HepG2 (cell line): ENCODE data around the gene CFAP210. TPM values are rescaled to one million over a fixed set of nuclear protein-coding genes. Genes with fewer than 3 reads are reported as not detected.

Experiments
- CHD2 ChIP-seq: IDR thresholded peaks from 2 replicates; pipeline ENCODE4 v1.6.1; 2011; ENCODE audit warnings: low read depth, low read length, improper control_type of control experiment
- CREB3 ChIP-seq: sonication (generic); formaldehyde crosslinking; IDR thresholded peaks from 2 replicates; pipeline ENCODE4 v1.5.0; 2020; ENCODE audit warnings: missing genetic modification reagents
- GABPA ChIP-seq, 2 experiments: IDR thresholded peaks; 2 replicates each; pipeline ENCODE4 v1.6.1; 2011 to 2016; ENCODE audit warnings: low read depth in 2 of 2, low read length in 1 of 2, missing biosample characterization in 1 of 2, missing genetic modification characterization in 1 of 2
- GMEB1 ChIP-seq: sonication (generic); formaldehyde crosslinking; IDR thresholded peaks from 2 replicates; pipeline ENCODE4 v1.5.1; 2020; ENCODE audit warnings: missing genetic modification reagents, mild to moderate bottlenecking, borderline replicate concordance
- HMGXB4 ChIP-seq, 2 experiments: sonication (generic) in 1 of 2; formaldehyde crosslinking in 1 of 2; IDR thresholded peaks; 2 replicates each; pipeline versions ENCODE4 v1.4.0 to v1.6.1; 2018 to 2020; ENCODE audit warnings: missing genetic modification reagents in 2 of 2, borderline replicate concordance in 1 of 2, low read depth in 1 of 2, mild to moderate bottlenecking in 1 of 2, missing biosample characterization in 1 of 2
- KDM2A ChIP-seq: sonication (generic); formaldehyde crosslinking; IDR thresholded peaks from 2 replicates; pipeline ENCODE4 v1.4.0; 2020; ENCODE audit warnings: low read depth, missing genetic modification reagents, borderline replicate concordance
- SOX13 ChIP-seq, 3 experiments: fragments of 450-650 bp in 1 of 3; sonication (generic) in 1 of 3; formaldehyde crosslinking in 1 of 3; IDR thresholded peaks in 2 of 3; conservative IDR thresholded peaks in 1 of 3; 2 replicates each; pipeline versions ENCODE4 v1.5.0 to v1.6.1; 2016 to 2020; ENCODE audit warnings: antibody characterized with exemption in 1 of 3, mild to moderate bottlenecking in 1 of 3, missing compliant biosample characterization in 1 of 3, missing genetic modification reagents in 1 of 3, moderate library complexity in 1 of 3
- TAF1 ChIP-seq: sonication (generic); formaldehyde crosslinking; IDR thresholded peaks from 2 replicates; pipeline ENCODE4 v1.4.0; 2020; ENCODE audit warnings: missing genetic modification reagents
- ZBTB44 ChIP-seq: sonication (generic); formaldehyde crosslinking; IDR thresholded peaks from 2 replicates; pipeline ENCODE4 v1.4.0; 2020; ENCODE audit warnings: missing genetic modification reagents
- ZNF280D ChIP-seq: sonication (generic); formaldehyde crosslinking; IDR thresholded peaks from 2 replicates; pipeline ENCODE4 v1.5.1; 2020; ENCODE audit warnings: mild to moderate bottlenecking, missing genetic modification reagents
- ZNF282 ChIP-seq: fragments of 450-650 bp; IDR thresholded peaks from 2 replicates; pipeline ENCODE4 v1.6.1; 2018; ENCODE audit not compliant: partially characterized antibody
- ZNF672 ChIP-seq: sonication (generic); formaldehyde crosslinking; IDR thresholded peaks from 2 replicates; pipeline ENCODE4 v1.8.1; 2022; ENCODE audit warnings: missing genetic modification reagents
- ZNF710 ChIP-seq: sonication (generic); formaldehyde crosslinking; IDR thresholded peaks from 2 replicates; pipeline ENCODE4 v1.5.0; 2020; ENCODE audit warnings: mild to moderate bottlenecking, missing genetic modification reagents, borderline replicate concordance
- ZNF878 ChIP-seq: sonication (generic); formaldehyde crosslinking; IDR thresholded peaks from 2 replicates; pipeline ENCODE4 v1.8.1; 2023; ENCODE audit warnings: mild to moderate bottlenecking, missing genetic modification reagents, moderate library complexity
- polyA plus RNA-seq, 8 experiments: library from polyadenylated mRNA; depleted of rRNA in 3 of 8; stranded (reverse) in 7 of 8; unstranded in 1 of 8; fragments of >200 nt; fragmentation: Illumina TruSeq in 4 of 8; extraction: Trizol in 4 of 8; gene quantifications; 2 replicates each; pipeline versions ENCODE4 v1.2.1 to v1.2.3, GENCODE V29; 2011 to 2016; ENCODE audit warnings: low read depth in 4 of 8, missing spikeins in 1 of 8, mixed read lengths in 1 of 8; ENCODE audit not compliant: insufficient read depth in 1 of 8
- total RNA-seq, 5 experiments: library from RNA; depleted of rRNA; stranded (reverse); fragments of >200 nt; fragmentation: Illumina TruSeq; extraction: Trizol; gene quantifications; 2 replicates each; pipeline ENCODE4 v1.2.3, GENCODE V29; 2016; ENCODE audit warnings: low read depth in 1 of 5

The CFAP210 gene
- total and polyA plus RNA-seq, 2 of the 13 experiments (the other 11 are each of a cell fraction or from before 2014, with no cell fraction given): 0.18 TPM; not detected in 1

GRCh38 chr2:169683425-169684134 is 10.6 kb downstream of the CFAP210 start (continued):
- TF ChIP-seq ZNF280D (CRISPR knock-in tag): peak; percentile 78; the same call in 1 of the 2 replicates
- TF ChIP-seq SOX13 (IDR thresholded peaks at IDR 0.05): no peak; the same call in 1 of the 2 replicates
- TF ChIP-seq SOX13 (CRISPR knock-in tag; conservative IDR thresholded peaks at IDR 0.05 in 1 of 2, IDR thresholded peaks at IDR 0.05 in 1 of 2): peak in 1 of 2 experiments; percentile 84; a peak in 2 of 4 replicates
- no peak; the same call in 1 of the 2 replicates for TF ChIP-seq ZNF710 (CRISPR knock-in tag)
- TF ChIP-seq HMGXB4 (CRISPR knock-in tag; IDR thresholded peaks at IDR 0.05; ENCODE audit: borderline replicate concordance in 1 of 2, low read depth in 1 of 2): no peak
- no peak for TF ChIP-seq CHD2
- peak; percentile 95 for TF ChIP-seq ZNF878 (CRISPR knock-in tag)
- no peak for TF ChIP-seq ZNF282
- TF ChIP-seq CREB3: no peak
- TF ChIP-seq GMEB1 (CRISPR knock-in tag): peak; percentile 33; the same call in 1 of the 2 replicates
- TF ChIP-seq GABPA (IDR thresholded peaks at IDR 0.05; ENCODE audit: low read depth, low read length): no peak
- peak; percentile 83 for TF ChIP-seq GABPA (CRISPR knock-in tag; IDR thresholded peaks at IDR 0.05; ENCODE audit: low read depth)
- TF ChIP-seq ZNF672 (CRISPR knock-in tag): no peak
- TF ChIP-seq TAF1 (CRISPR knock-in tag): peak; percentile 57
- TF ChIP-seq ZBTB44 (CRISPR knock-in tag): no peak
- TF ChIP-seq KDM2A (CRISPR knock-in tag): no peak
